Mononuclear cell (primary cell): ENCODE measurements around the gene C14orf119. TPM values are rescaled to one million over a fixed set of nuclear protein-coding genes. Genes with fewer than 3 reads are reported as not detected.

Experiments used
- H3K27me3 ChIP-seq: 2 replicates; pipeline ENCODE4 v1.6.0; 2011; ENCODE audit warnings: low read length, control low read depth; ENCODE audit not compliant: insufficient read depth
- H3K4me1 ChIP-seq: 2 replicates; pipeline ENCODE4 v1.5.1; 2011; ENCODE audit warnings: mild to moderate bottlenecking, low read length, control low read depth; ENCODE audit not compliant: insufficient read depth
- H3K4me3 ChIP-seq: 2 replicates; pipeline ENCODE4 v1.5.1; 2011; ENCODE audit warnings: mild to moderate bottlenecking, low read length, moderate library complexity
- H3K9me3 ChIP-seq: 2 replicates; pipeline ENCODE4 v1.5.1; 2011; ENCODE audit warnings: low read depth, mild to moderate bottlenecking, control low read depth, low read length
- total RNA-seq: library from RNA; depleted of rRNA; stranded (reverse); fragments of >200 nt; gene quantifications from one replicate; pipeline ENCODE4 v1.2.3, GENCODE V29; 2012

C14orf119 gene, protein sequence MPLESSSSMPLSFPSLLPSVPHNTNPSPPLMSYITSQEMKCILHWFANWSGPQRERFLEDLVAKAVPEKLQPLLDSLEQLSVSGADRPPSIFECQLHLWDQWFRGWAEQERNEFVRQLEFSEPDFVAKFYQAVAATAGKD
- total RNA-seq: 5.2 TPM

DNA sequence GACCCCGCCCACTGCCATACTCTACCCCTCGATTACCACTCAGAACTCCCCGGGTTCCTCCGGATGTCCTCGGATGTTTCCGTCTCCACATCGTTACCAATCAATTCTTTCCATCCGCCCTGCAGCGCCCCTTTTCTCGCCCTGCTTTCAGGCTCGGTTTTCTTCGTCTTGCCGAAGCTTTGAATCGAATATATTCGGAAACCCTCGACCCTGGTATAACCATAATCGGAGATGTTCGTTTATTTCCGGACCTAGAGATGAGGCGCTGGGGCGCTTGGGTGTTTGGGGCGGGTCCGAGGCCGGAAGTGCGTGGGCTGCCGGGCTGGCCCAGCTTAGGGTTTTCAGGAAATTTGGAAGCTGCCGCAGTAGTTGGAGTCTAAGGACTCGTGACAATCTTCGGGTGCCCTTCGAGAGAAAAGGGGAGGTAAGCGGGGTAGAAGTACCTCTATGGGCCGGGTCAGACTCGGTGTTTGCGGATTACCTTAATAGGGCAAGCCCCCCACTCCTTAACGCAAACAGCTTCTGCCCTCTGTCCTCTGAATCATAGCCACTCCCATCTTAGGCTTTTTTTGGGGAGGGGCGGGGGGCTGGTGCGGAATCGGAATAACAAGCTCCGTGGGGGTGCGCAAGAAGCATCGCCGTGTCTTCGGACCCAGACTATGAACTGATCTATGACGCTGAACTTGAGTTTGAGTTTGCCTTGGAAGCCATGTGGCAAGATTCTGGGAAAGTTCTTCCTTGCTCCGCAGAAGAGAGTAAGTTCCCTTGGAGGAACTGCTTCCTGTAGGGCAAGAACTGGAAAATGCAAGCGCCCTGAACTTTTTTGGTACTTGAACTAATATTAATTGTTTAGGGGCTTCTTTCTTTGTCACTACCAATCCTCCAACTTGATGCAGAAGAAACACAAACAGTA lies at the start of gene C14orf119:
C14orf119 (plus strand) TSS at position 310 of the 913 bp plus-strand sequence. CDS start 2,154 bp downstream, outside the sequence.
- peaks cover 28% of the 10 kb centered on the region for H3K4me1 ChIP-seq

GRCh38 chr14:23047034-23047634 lies 48.2 kb upstream of the C14orf119 start:
- Histone ChIP-seq H3K4me3 (no peak overlapping the region), H3K4me1 (no peaks in the 10 kb centered on the region), H3K27me3 (no peaks in the 10 kb centered on the region), H3K9me3 (no peaks in the 10 kb centered on the region)

More for the DNA sequence above, at the start of gene C14orf119:
- no peaks in the 10 kb centered on the region for H3K27me3 ChIP-seq
- H3K4me3 ChIP-seq: peak within 1 kb of the TSS; percentile 81
- H3K9me3 ChIP-seq: no peaks in the 10 kb centered on the region

DNA sequence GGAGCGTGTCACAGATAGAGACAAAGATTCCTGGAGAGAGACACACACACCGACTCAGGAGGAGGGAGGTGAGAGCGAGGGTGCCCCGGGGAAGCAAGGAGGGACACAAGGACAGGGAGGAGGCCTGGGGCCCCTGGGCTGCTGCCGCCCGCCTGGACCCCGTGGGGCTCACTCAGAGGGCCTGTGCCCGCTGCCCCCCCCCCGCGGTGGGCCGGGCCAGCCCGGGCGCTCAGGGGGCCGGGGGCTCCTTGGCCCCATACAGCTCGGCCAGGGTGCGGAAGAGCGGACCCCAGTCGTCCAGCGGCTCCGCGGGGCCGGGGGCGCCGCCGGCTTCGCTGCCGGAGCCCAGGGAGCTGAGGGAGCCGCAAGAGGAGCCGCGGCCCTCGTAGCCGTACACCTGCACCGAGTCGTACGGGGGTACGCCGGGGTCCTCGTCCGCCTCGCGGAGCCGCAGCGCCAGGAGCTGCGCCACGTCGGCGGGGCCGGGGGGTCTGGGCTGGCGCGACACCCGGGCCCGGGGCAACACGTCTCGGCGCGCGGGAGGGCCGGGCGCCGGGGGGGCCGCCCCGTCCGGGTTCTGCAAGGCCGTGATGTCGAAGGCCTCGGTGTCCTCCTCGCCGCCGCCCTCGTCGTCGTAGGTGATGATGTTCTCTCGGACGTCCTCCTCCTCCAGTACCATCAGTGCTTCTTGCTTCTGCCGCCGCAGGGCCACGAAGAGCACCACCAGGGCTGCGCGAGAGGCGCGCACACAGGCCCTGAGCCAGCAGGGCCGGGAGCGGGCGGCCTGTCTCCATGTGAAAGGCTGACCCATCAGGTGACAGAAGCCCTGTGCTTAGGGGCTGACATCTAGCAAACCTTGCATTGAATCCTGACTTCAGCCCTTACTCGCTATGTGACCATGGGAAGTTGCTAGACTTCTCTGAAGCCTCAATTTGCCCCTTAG lies 47.3 kb upstream of the C14orf119 start:
- Histone ChIP-seq H3K4me1 (no peaks in the 10 kb centered on the region), H3K27me3 (no peaks in the 10 kb centered on the region), H3K9me3 (no peaks in the 10 kb centered on the region), H3K4me3 (no peak overlapping the region)

- H3K27me3 ChIP-seq: no peaks in the 10 kb centered on the region
- no peak overlapping the region for H3K4me3 ChIP-seq
- no peaks in the 10 kb centered on the region for H3K9me3 ChIP-seq
These were observed 46.3 kb upstream of the C14orf119 start for GRCh38 chr14:23049011-23049410.

GRCh38 chr14:23051141-23052057 lies 43.9 kb upstream of the C14orf119 start:
- Histone ChIP-seq H3K27me3 (no peaks in the 10 kb centered on the region), H3K4me1 (peaks cover 3% of the 10 kb centered on the region), H3K9me3 (no peaks in the 10 kb centered on the region), H3K4me3 (no peak overlapping the region)

More at GRCh38 chr14:23049011-23049410, 46.3 kb upstream of the C14orf119 start:
- H3K4me1 ChIP-seq: no peaks in the 10 kb centered on the region

- H3K9me3 ChIP-seq: no peaks in the 10 kb centered on the region
- no peak overlapping the region for H3K4me3 ChIP-seq
- H3K4me1 ChIP-seq: peaks cover 12% of the 10 kb centered on the region
- H3K27me3 ChIP-seq: no peaks in the 10 kb centered on the region
These were observed 43.1 kb upstream of the C14orf119 start for GRCh38 chr14:23052182-23052623.

DNA sequence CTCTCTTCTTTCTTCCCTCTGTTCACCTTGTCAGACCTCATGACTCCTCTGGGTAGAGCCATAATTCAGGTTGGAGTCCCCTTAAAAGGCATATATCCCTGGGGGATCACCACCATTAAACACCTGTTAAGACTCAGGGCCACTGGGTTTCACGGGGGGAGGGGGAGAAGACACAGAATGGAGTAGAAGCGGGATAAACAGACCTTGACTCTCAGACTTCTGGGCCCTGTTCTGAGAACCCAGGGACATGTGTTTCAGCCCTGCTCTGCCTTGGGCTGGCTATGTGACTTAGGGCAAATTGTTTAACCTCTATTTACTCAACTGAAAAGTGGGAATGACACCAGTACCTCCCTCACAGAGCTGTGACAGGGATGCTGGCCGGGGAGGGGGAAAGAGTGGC lies 42.6 kb upstream of the C14orf119 start:
- no peak overlapping the region for H3K4me3 ChIP-seq
- no peaks in the 10 kb centered on the region for H3K27me3 ChIP-seq
- peaks cover 13% of the 10 kb centered on the region for H3K4me1 ChIP-seq
- no peaks in the 10 kb centered on the region for H3K9me3 ChIP-seq

DNA sequence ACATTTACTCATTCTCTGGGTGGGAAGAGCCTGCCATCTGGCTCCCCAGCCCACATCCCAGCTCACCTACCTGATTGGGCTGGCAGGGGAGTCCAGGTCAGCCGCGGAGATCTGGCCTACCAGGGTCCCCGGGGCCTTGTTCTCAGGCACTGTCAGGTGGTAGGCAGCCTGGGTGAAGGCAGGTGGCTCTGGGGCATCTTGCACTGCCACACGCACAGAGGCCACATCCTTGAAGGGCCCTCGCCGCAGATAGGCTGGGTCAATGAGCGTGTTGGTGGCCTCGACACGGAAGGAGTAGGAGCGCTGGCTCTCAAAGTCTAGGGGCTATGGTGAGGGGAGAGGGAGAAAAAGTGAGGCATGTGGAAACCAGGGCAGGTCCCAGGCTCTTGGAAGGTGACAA lies 41.9 kb upstream of the C14orf119 start:
- Histone ChIP-seq H3K9me3 (no peaks in the 10 kb centered on the region), H3K4me1 (peaks cover 20% of the 10 kb centered on the region), H3K27me3 (no peaks in the 10 kb centered on the region), H3K4me3 (no peak overlapping the region)

DNA sequence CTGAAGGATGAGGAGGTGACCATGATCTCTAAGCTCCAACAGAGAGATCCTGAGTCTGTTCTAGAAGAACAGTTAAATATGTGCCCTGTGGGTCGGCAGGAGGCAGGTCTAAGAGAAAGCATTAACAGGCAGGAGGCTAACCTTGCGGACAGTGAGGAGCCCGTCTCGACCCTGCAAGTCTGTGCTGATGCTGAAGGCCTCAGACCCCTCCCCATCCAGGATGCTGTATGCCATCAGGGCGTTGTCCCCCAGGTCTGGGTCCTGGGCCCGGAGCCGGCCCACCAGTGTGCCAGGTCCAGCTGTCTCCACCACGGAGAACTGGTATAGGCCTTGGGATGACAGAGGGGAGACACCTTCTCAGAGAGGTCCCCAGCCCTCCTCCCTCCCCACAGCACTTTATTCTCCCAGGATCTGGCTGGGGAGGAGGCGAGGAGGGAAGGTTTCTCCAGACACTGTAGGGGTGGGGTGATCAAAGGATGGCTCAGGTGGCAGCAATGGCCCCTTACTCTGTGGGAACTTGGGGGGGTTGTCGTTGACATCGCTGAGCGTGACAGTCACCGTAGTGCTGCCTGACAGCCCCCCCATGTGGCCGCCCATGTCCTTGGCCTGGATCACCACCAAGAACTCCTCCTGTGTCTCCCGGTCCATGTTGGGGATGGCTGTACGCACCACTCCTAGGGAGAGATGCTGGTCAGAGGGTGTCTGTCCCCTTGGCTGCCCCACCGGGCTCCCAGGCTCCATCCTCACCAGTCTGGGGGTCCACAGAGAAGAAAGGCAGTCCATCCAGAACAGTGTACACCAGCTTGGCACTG lies 41.1 kb upstream of the C14orf119 start:
- H3K4me3 ChIP-seq: no peak overlapping the region
- H3K9me3 ChIP-seq: no peaks in the 10 kb centered on the region
- no peaks in the 10 kb centered on the region for H3K27me3 ChIP-seq
- H3K4me1 ChIP-seq: peaks cover 20% of the 10 kb centered on the region

DNA sequence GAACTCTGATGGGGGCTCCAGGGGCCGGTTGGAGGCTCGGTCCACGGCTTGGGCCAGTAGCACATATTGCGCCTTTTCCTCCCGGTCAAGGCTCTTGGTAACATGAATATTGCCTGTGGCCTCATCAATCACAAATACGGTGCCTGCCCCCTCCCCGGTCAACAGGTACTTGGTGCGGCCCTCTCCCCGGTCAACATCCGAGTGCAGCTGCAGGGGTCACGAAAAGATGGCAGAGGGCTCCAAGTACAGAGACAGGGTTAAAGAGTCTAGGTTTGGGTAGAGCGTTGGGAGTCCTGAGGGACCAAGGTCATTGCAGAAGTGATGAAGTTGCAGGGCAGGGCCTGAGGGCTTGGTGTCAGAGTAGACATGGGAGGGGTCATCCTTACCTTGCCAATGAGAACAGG lies 40.2 kb upstream of the C14orf119 start:
- Histone ChIP-seq H3K4me3 (no peak overlapping the region), H3K4me1 (peaks cover 20% of the 10 kb centered on the region), H3K9me3 (no peaks in the 10 kb centered on the region), H3K27me3 (no peaks in the 10 kb centered on the region)

DNA sequence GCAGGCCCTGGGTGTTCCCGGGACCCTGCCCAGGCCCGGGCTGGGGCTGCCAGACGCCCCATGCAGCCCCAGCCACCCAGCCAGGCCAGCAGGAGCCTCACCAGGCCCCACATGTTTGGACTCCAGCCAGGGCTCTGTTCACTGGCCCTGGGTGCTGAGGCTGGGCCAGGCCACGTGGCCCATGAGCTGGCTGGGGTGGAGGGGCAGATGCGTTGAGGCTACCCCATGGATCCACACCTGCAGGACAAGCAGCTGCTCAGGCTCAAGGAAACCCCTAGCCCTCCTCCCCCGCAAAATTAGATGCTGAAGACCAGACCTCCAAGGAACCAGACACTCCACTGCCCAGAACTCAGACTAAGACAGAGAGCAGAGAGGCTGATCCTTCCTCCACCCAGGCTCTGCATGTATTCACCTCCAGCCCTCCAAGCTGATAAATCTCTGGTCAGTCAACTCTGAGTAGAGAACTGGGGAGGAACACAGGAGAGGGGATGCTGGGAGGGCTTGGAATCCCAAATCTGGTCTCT lies 39.6 kb upstream of the C14orf119 start:
- no peak overlapping the region for H3K4me3 ChIP-seq
- H3K4me1 ChIP-seq: peaks cover 20% of the 10 kb centered on the region
- no peaks in the 10 kb centered on the region for H3K9me3 ChIP-seq

DNA sequence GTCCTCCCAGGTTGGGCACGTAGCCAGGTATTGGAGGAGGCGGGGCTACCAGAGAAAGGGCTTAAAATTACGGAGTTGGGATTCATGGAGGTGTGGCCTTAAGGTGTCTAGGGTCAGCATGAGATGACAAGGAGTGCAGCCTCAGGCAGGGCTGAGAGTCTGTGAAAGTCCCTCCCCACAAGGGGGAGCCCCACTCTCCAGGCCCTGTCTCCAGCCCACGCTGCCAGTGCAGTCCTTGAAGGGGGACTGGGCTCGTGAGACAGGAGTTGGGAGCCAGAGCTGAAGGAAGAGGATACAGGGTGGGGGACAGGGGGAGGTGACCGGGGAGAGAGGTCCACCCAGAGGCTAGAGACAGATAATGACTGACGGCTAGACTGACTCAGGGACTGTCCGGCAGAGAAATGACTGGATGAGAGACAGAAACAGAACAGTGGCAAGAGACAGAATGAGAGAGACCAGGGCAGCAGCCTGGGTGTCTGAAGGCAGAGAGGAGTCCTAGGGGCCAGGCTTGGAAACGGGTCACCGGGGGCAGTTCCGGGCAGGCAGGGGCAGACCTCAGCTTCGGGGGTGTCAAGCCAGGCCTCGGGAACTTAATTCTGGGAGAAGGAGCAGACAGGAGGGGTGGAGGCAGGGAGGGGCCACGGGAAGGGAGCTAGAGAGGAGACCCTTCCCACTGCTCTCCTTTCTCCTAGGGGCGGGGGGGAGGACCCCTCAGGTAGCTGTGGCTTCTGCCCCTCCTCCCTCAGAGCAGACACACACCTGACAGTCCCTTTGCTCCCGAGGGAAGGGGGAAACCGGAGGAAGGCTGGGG lies 39.0 kb upstream of the C14orf119 start:
- H3K4me1 ChIP-seq: peaks cover 20% of the 10 kb centered on the region
- no peaks in the 10 kb centered on the region for H3K27me3 ChIP-seq
- no peak overlapping the region for H3K4me3 ChIP-seq
- H3K9me3 ChIP-seq: no peaks in the 10 kb centered on the region

More for the DNA sequence above, 39.6 kb upstream of the C14orf119 start:
- no peaks in the 10 kb centered on the region for H3K27me3 ChIP-seq
